ENCODE results near the gene TMEM41B.
"Not testable (repeated sequence)": the region's sequence is repeated elsewhere in the genome, so short reads cannot be mapped to it uniquely, and the experiment has no call there.

GRCh38 chr11:9236242-9236641, 78.2 kb downstream of the TMEM41B start:
- not testable (repeated sequence) for TF ChIP-seq CTCF (IDR thresholded peaks at IDR 0.05); ZFX (IDR thresholded peaks at IDR 0.05; ENCODE audit: borderline replicate concordance)
